ENCODE measurements around the gene COLQ.

Gene COLQ

GRCh38 chr3:15520185-15520584 is 1.3 kb downstream of the COLQ start:
- DNase-seq (ENCODE audit: low spot score), result peak; percentile 78

GRCh38 chr3:15519096-15519495 is 2.4 kb downstream of the COLQ start:
- DNase-seq (ENCODE audit: low spot score), result no peak

GRCh38 chr3:15514663-15515340 is 6.7 kb downstream of the COLQ start:
- DNase-seq (ENCODE audit: low spot score), result no peak

- DNase-seq (ENCODE audit: low spot score), result no peak
Observed at GRCh38 chr3:15513810-15514662, 7.5 kb downstream of the COLQ start.

GRCh38 chr3:15513116-15513515 is 8.4 kb downstream of the COLQ start:
- DNase-seq (ENCODE audit: low spot score), result no peak

- DNase-seq (ENCODE audit: low spot score), result no peak
Observed at GRCh38 chr3:15512166-15512565, 9.3 kb downstream of the COLQ start.

GRCh38 chr3:15511156-15511555 is 10.3 kb downstream of the COLQ start:
- DNase-seq (ENCODE audit: low spot score), result no peak

- DNase-seq (ENCODE audit: low spot score), result no peak
Observed at GRCh38 chr3:15510493-15510892, 11.0 kb downstream of the COLQ start.

GRCh38 chr3:15506571-15506970 is 14.9 kb downstream of the COLQ start:
- DNase-seq (ENCODE audit: low spot score), result no peak

GRCh38 chr3:15505479-15506165 is 15.9 kb downstream of the COLQ start:
- no peak for DNase-seq (ENCODE audit: low spot score)

GRCh38 chr3:15502616-15503015 is 18.9 kb downstream of the COLQ start:
- no peak for DNase-seq (ENCODE audit: low spot score)

- no peak for DNase-seq (ENCODE audit: low spot score)
Observed at GRCh38 chr3:15501126-15501525, 20.4 kb downstream of the COLQ start.

GRCh38 chr3:15500107-15500724 is 21.3 kb downstream of the COLQ start:
- DNase-seq (ENCODE audit: low spot score), result no peak

- DNase-seq (ENCODE audit: low spot score), result no peak
Observed at GRCh38 chr3:15499536-15499935, 22.0 kb downstream of the COLQ start.

GRCh38 chr3:15498431-15499214 is 22.9 kb downstream of the COLQ start:
- DNase-seq (ENCODE audit: low spot score), result no peak

GRCh38 chr3:15497964-15498363 is 23.5 kb downstream of the COLQ start:
- DNase-seq (ENCODE audit: low spot score), result no peak

- no peak for DNase-seq (ENCODE audit: low spot score)
Observed at GRCh38 chr3:15496341-15496664, 25.2 kb downstream of the COLQ start.

- no peak for DNase-seq (ENCODE audit: low spot score)
Observed at GRCh38 chr3:15495461-15496340, 25.8 kb downstream of the COLQ start.

GRCh38 chr3:15493436-15493835 is 28.1 kb downstream of the COLQ start:
- no peak for DNase-seq (ENCODE audit: low spot score)

GRCh38 chr3:15492847-15493360 is 28.6 kb downstream of the COLQ start:
- no peak for DNase-seq (ENCODE audit: low spot score)

GRCh38 chr3:15491143-15491542 is 30.4 kb downstream of the COLQ start:
- DNase-seq (ENCODE audit: low spot score), result no peak
